Stimulated activated memory B cell treated with anti-CD40 and anti-IgM and Interleukin-4, amounts not matched to agents 10 μg/mL and 1 μg/mL and 100 μg/mL, for 72 hours (primary cell): Measurements from ENCODE around the gene LHX6.

Experiments used
- ATAC-seq: fragments of 150-1000 bp; cut with Tn5 transposase; 2 replicates; pipeline ENCODE4 v1.10.0; 2021
- H3K27ac Mint-ChIP-seq: one replicate; pipeline ENCODE4 v1.8.0; 2022; ENCODE audit warnings: mild to moderate bottlenecking, mixed read lengths
- H3K27me3 Mint-ChIP-seq: one replicate; pipeline ENCODE4 v1.8.0; 2022; ENCODE audit warnings: mixed read lengths
- H3K36me3 Mint-ChIP-seq: one replicate; pipeline ENCODE4 v1.8.0; 2022; ENCODE audit warnings: mixed read lengths
- H3K4me1 Mint-ChIP-seq: one replicate; pipeline ENCODE4 v1.8.0; 2022; ENCODE audit warnings: mixed read lengths
- H3K4me3 Mint-ChIP-seq: one replicate; pipeline ENCODE4 v1.8.0; 2022; ENCODE audit warnings: mild to moderate bottlenecking, moderate library complexity, mixed read lengths
- H3K9me3 Mint-ChIP-seq: one replicate; pipeline ENCODE4 v1.8.0; 2022; ENCODE audit warnings: mixed read lengths

Gene LHX6

GRCh38 chr9:122168356-122168755 lies 60.4 kb downstream of the LHX6 start:
- H3K27me3 Mint-ChIP-seq: peaks cover 53% of the 10 kb centered on the region
- ATAC-seq: no peak
- peaks cover 2% of the 10 kb centered on the region for H3K9me3 Mint-ChIP-seq
- H3K4me1 Mint-ChIP-seq: no peaks in the 10 kb centered on the region
- no peaks in the 10 kb centered on the region for H3K36me3 Mint-ChIP-seq
- no peak overlapping the region for H3K4me3 Mint-ChIP-seq
- no peak overlapping the region for H3K27ac Mint-ChIP-seq

GRCh38 chr9:122164286-122164685 lies 64.5 kb downstream of the LHX6 start:
- Mint-ChIP-seq H3K4me3 (no peak overlapping the region), H3K27me3 (peaks cover 48% of the 10 kb centered on the region), H3K9me3 (peaks cover 7% of the 10 kb centered on the region), H3K36me3 (no peaks in the 10 kb centered on the region), H3K27ac (no peak overlapping the region), H3K4me1 (peaks cover 6% of the 10 kb centered on the region)
- no peak for ATAC-seq

- H3K36me3 Mint-ChIP-seq: no peaks in the 10 kb centered on the region
Observed at GRCh38 chr9:122162415-122162814, 66.3 kb downstream of the LHX6 start.

GRCh38 chr9:122159925-122160246 lies 68.9 kb downstream of the LHX6 start:
- peaks cover 36% of the 10 kb centered on the region for H3K27me3 Mint-ChIP-seq
- H3K4me1 Mint-ChIP-seq: peaks cover 28% of the 10 kb centered on the region
- H3K9me3 Mint-ChIP-seq: peaks cover 5% of the 10 kb centered on the region
- ATAC-seq: no peak
- H3K4me3 Mint-ChIP-seq: peak overlapping the region; percentile 94
- no peaks in the 10 kb centered on the region for H3K36me3 Mint-ChIP-seq
- peak overlapping the region; percentile 92 for H3K27ac Mint-ChIP-seq

More at GRCh38 chr9:122162415-122162814, 66.3 kb downstream of the LHX6 start:
- H3K9me3 Mint-ChIP-seq: peaks cover 5% of the 10 kb centered on the region
- peaks cover 19% of the 10 kb centered on the region for H3K4me1 Mint-ChIP-seq
- peaks cover 40% of the 10 kb centered on the region for H3K27me3 Mint-ChIP-seq
- ATAC-seq: no peak
- no peak overlapping the region for H3K4me3 Mint-ChIP-seq
- no peak overlapping the region for H3K27ac Mint-ChIP-seq

- H3K36me3 Mint-ChIP-seq: no peaks in the 10 kb centered on the region
Observed at GRCh38 chr9:122159026-122159924, 69.5 kb downstream of the LHX6 start, which contains the start of the genes MORN5 and NDUFA8. TSS of gene MORN5 (plus strand) at chr9:122159908. CDS start at chr9:122159973, 65 bp downstream. TSS of gene NDUFA8 (minus strand) at chr9:122159779. CDS start at chr9:122159677, 102 bp downstream.

GRCh38 chr9:122158202-122158601 lies 70.6 kb downstream of the LHX6 start:
- no peak for ATAC-seq
- Mint-ChIP-seq H3K36me3 (no peaks in the 10 kb centered on the region), H3K4me1 (peaks cover 39% of the 10 kb centered on the region), H3K9me3 (peaks cover 5% of the 10 kb centered on the region), H3K4me3 (no peak overlapping the region), H3K27ac (no peak overlapping the region), H3K27me3 (peaks cover 19% of the 10 kb centered on the region)

More at GRCh38 chr9:122159026-122159924, 69.5 kb downstream of the LHX6 start, which contains the start of the genes MORN5 and NDUFA8:
- peak; percentile 98 for ATAC-seq
- Mint-ChIP-seq H3K27ac (peak within 1 kb of the TSS; percentile 92), H3K9me3 (peaks cover 5% of the 10 kb centered on the region), H3K4me3 (peak within 1 kb of the TSS; percentile 94), H3K4me1 (peaks cover 33% of the 10 kb centered on the region), H3K27me3 (peaks cover 30% of the 10 kb centered on the region)

GRCh38 chr9:122155796-122156195 lies 73.0 kb downstream of the LHX6 start:
- no peak for ATAC-seq
- Mint-ChIP-seq H3K27me3 (peaks cover 6% of the 10 kb centered on the region), H3K4me3 (no peak overlapping the region), H3K36me3 (peaks cover 6% of the 10 kb centered on the region), H3K27ac (no peak overlapping the region), H3K9me3 (no peaks in the 10 kb centered on the region), H3K4me1 (peaks cover 39% of the 10 kb centered on the region)
